ENCODE results near the gene SLC23A2.

SLC23A2 gene

GRCh38 chr20:4820806-4821518, 180.3 kb downstream of the SLC23A2 start:
- no peak overlapping the region for H3K4me3 ChIP-seq (ENCODE audit: insufficient read length, low read depth)
- H3K4me1 ChIP-seq (ENCODE audit: insufficient read depth, insufficient read length) = peaks cover 4% of the 10 kb centered on the region
- no peaks in the 10 kb centered on the region for H3K9me3 ChIP-seq (ENCODE audit: insufficient read depth, low read length)
- peaks cover 28% of the 10 kb centered on the region for H3K27me3 ChIP-seq (ENCODE audit: insufficient read depth, insufficient read length)
- no peak for DNase-seq (ENCODE audit: low read depth, low spot score)
- peaks cover 4% of the 10 kb centered on the region for H3K36me3 ChIP-seq (ENCODE audit: insufficient read depth, insufficient read length, low read length)
- TF ChIP-seq SUZ12 (IDR thresholded peaks at IDR 0.05; ENCODE audit: extremely low read depth, insufficient read depth, insufficient read length) (no peak), ZNF274 (IDR thresholded peaks at IDR 0.05; ENCODE audit: low read depth, low read length) (no peak), YY1 (IDR thresholded peaks at IDR 0.05; ENCODE audit: insufficient read depth, insufficient read length) (no peak)
- no peak overlapping the region for H3K9ac ChIP-seq (ENCODE audit: insufficient read length, low read depth)

- Histone ChIP-seq H3K4me3 (ENCODE audit: insufficient read length, low read depth) (no peak overlapping the region), H3K36me3 (ENCODE audit: insufficient read depth, insufficient read length, low read length) (peaks cover 4% of the 10 kb centered on the region), H3K27me3 (ENCODE audit: insufficient read depth, insufficient read length) (peaks cover 28% of the 10 kb centered on the region), H3K9ac (ENCODE audit: insufficient read length, low read depth) (no peak overlapping the region), H3K4me1 (ENCODE audit: insufficient read depth, insufficient read length) (peaks cover 4% of the 10 kb centered on the region), H3K9me3 (ENCODE audit: insufficient read depth, low read length) (no peaks in the 10 kb centered on the region)
- DNase-seq (ENCODE audit: low read depth, low spot score) = no peak
- TF ChIP-seq ZNF274 (IDR thresholded peaks at IDR 0.05; ENCODE audit: low read depth, low read length) (no peak), SUZ12 (IDR thresholded peaks at IDR 0.05; ENCODE audit: extremely low read depth, insufficient read depth, insufficient read length) (no peak), YY1 (IDR thresholded peaks at IDR 0.05; ENCODE audit: insufficient read depth, insufficient read length) (no peak)
These were observed 181.4 kb downstream of the SLC23A2 start for GRCh38 chr20:4819901-4820300.

GRCh38 chr20:4817230-4817671, 184.1 kb downstream of the SLC23A2 start:
- TF ChIP-seq SUZ12 (IDR thresholded peaks at IDR 0.05; ENCODE audit: extremely low read depth, insufficient read depth, insufficient read length) (no peak), ZNF274 (IDR thresholded peaks at IDR 0.05; ENCODE audit: low read depth, low read length) (no peak), YY1 (IDR thresholded peaks at IDR 0.05; ENCODE audit: insufficient read depth, insufficient read length) (no peak)
- Histone ChIP-seq H3K27me3 (ENCODE audit: insufficient read depth, insufficient read length) (peaks cover 20% of the 10 kb centered on the region), H3K9ac (ENCODE audit: insufficient read length, low read depth) (no peak overlapping the region), H3K36me3 (ENCODE audit: insufficient read depth, insufficient read length, low read length) (peaks cover 4% of the 10 kb centered on the region), H3K4me3 (ENCODE audit: insufficient read length, low read depth) (no peak overlapping the region), H3K9me3 (ENCODE audit: insufficient read depth, low read length) (no peaks in the 10 kb centered on the region), H3K4me1 (ENCODE audit: insufficient read depth, insufficient read length) (no peaks in the 10 kb centered on the region)
- no peak for DNase-seq (ENCODE audit: low read depth, low spot score)

- no peak for DNase-seq (ENCODE audit: low read depth, low spot score)
- no peak overlapping the region for H3K4me3 ChIP-seq (ENCODE audit: insufficient read length, low read depth)
- no peak overlapping the region for H3K9ac ChIP-seq (ENCODE audit: insufficient read length, low read depth)
- H3K36me3 ChIP-seq (ENCODE audit: insufficient read depth, insufficient read length, low read length) = no peaks in the 10 kb centered on the region
- H3K9me3 ChIP-seq (ENCODE audit: insufficient read depth, low read length) = no peaks in the 10 kb centered on the region
- H3K4me1 ChIP-seq (ENCODE audit: insufficient read depth, insufficient read length) = peaks cover 2% of the 10 kb centered on the region
- no peak for TF ChIP-seq ZNF274 (IDR thresholded peaks at IDR 0.05; ENCODE audit: low read depth, low read length)
- no peak for TF ChIP-seq YY1 (IDR thresholded peaks at IDR 0.05; ENCODE audit: insufficient read depth, insufficient read length)
- no peak for TF ChIP-seq SUZ12 (IDR thresholded peaks at IDR 0.05; ENCODE audit: extremely low read depth, insufficient read depth, insufficient read length)
- peaks cover 4% of the 10 kb centered on the region for H3K27me3 ChIP-seq (ENCODE audit: insufficient read depth, insufficient read length)
These were observed 185.7 kb downstream of the SLC23A2 start for GRCh38 chr20:4815628-4816027.

- TF ChIP-seq ZNF274 (IDR thresholded peaks at IDR 0.05; ENCODE audit: low read depth, low read length) = no peak
- no peak for TF ChIP-seq YY1 (IDR thresholded peaks at IDR 0.05; ENCODE audit: insufficient read depth, insufficient read length)
- TF ChIP-seq SUZ12 (IDR thresholded peaks at IDR 0.05; ENCODE audit: extremely low read depth, insufficient read depth, insufficient read length) = no peak
- Histone ChIP-seq H3K36me3 (ENCODE audit: insufficient read depth, insufficient read length, low read length) (no peaks in the 10 kb centered on the region), H3K4me3 (ENCODE audit: insufficient read length, low read depth) (no peak overlapping the region), H3K4me1 (ENCODE audit: insufficient read depth, insufficient read length) (peaks cover 2% of the 10 kb centered on the region), H3K9me3 (ENCODE audit: insufficient read depth, low read length) (no peaks in the 10 kb centered on the region), H3K27me3 (ENCODE audit: insufficient read depth, insufficient read length) (peaks cover 2% of the 10 kb centered on the region), H3K9ac (ENCODE audit: insufficient read length, low read depth) (no peak overlapping the region)
- no peak for DNase-seq (ENCODE audit: low read depth, low spot score)
These were observed 186.5 kb downstream of the SLC23A2 start for GRCh38 chr20:4814696-4815252.

GRCh38 chr20:4813863-4814695, 187.2 kb downstream of the SLC23A2 start:
- Histone ChIP-seq H3K9me3 (ENCODE audit: insufficient read depth, low read length) (no peaks in the 10 kb centered on the region), H3K27me3 (ENCODE audit: insufficient read depth, insufficient read length) (no peaks in the 10 kb centered on the region), H3K36me3 (ENCODE audit: insufficient read depth, insufficient read length, low read length) (no peaks in the 10 kb centered on the region), H3K9ac (ENCODE audit: insufficient read length, low read depth) (no peak overlapping the region), H3K4me1 (ENCODE audit: insufficient read depth, insufficient read length) (peaks cover 2% of the 10 kb centered on the region), H3K4me3 (ENCODE audit: insufficient read length, low read depth) (no peak overlapping the region)
- TF ChIP-seq ZNF274 (IDR thresholded peaks at IDR 0.05; ENCODE audit: low read depth, low read length) (no peak), YY1 (IDR thresholded peaks at IDR 0.05; ENCODE audit: insufficient read depth, insufficient read length) (no peak), SUZ12 (IDR thresholded peaks at IDR 0.05; ENCODE audit: extremely low read depth, insufficient read depth, insufficient read length) (no peak)
- DNase-seq (ENCODE audit: low read depth, low spot score) = no peak

Measured in NT2/D1 (cell line).